H1 (cell line): Measurements from ENCODE around the gene EDDM3A. TPM values are rescaled to one million over a fixed set of nuclear protein-coding genes. Genes with fewer than 3 reads are reported as not detected.

Experiments used
- CTCF ChIA-PET: fragments of 300-600 bp; sonication (Branson Sonifier 250); formaldehyde crosslinking; loops from one replicate; lab custom pipeline; 2021; ENCODE audit not compliant: partially characterized antibody; lab: Charles Lee
- POLR2A ChIA-PET: fragments of 300-600 bp; sonication (Branson Sonifier 250); formaldehyde crosslinking; loops from one replicate; lab custom pipeline; 2021; ENCODE audit warnings: inconsistent platforms; ENCODE audit not compliant: partially characterized antibody; lab: Charles Lee
- DNase-seq, 2 experiments: peaks; one replicate each; pipeline versions ENCODE4 v3.0.0 to v3.0.0-alpha.2; 2010 to 2022; ENCODE audit warnings: low spot score in 2 of 2, low read depth in 1 of 2, mixed read lengths in 1 of 2
- FAIRE-seq: peaks from 2 replicates; lab custom pipeline; 2011; peaks lifted over from hg19 to GRCh38; lab: Jason Lieb, UNC
- H2AFZ ChIP-seq: 2 replicates; pipeline ENCODE4 v1.8.1; 2012; ENCODE audit warnings: low read length, inconsistent platforms
- H2AK5ac ChIP-seq: 2 replicates; pipeline ENCODE4 v1.6.1; 2013; ENCODE audit warnings: low read depth, low read length
- H2BK120ac ChIP-seq: replicated peaks from 2 replicates; pipeline ENCODE3; 2013; ENCODE audit warnings: low read depth, low read length, inconsistent platforms
- H2BK12ac ChIP-seq: 2 replicates; pipeline ENCODE4 v1.6.1; 2013; ENCODE audit warnings: low read depth, low read length
- H2BK15ac ChIP-seq: 2 replicates; pipeline ENCODE4 v1.6.1; 2013; ENCODE audit warnings: low read length
- H2BK20ac ChIP-seq: 2 replicates; pipeline ENCODE4 v1.6.1; 2013; ENCODE audit warnings: low read length
- H2BK5ac ChIP-seq: 2 replicates; pipeline ENCODE4 v1.6.1; 2013; ENCODE audit warnings: low read depth, low read length
- H3K14ac ChIP-seq: 2 replicates; pipeline ENCODE4 v1.6.1; 2013; ENCODE audit warnings: inconsistent platforms; ENCODE audit not compliant: insufficient read length
- H3K18ac ChIP-seq: 2 replicates; pipeline ENCODE4 v1.6.1; 2013; ENCODE audit warnings: low read length; ENCODE audit errors: extremely low read depth
- H3K23ac ChIP-seq: 2 replicates; pipeline ENCODE4 v1.6.1; 2013; ENCODE audit warnings: inconsistent platforms; ENCODE audit not compliant: insufficient read length
- H3K23me2 ChIP-seq: 2 replicates; pipeline ENCODE4 v1.6.1; 2013; ENCODE audit warnings: low read depth, low read length
- H3K27ac ChIP-seq: 2 replicates; pipeline ENCODE4 v1.6.1; 2011; ENCODE audit warnings: low read depth, low read length, inconsistent platforms
- H3K27me3 ChIP-seq, 4 experiments: replicated peaks in 1 of 4; 1 replicate in 1 of 4; 2 replicates in 3 of 4; pipeline versions ENCODE4 v1.6.1 to v1.8.1; 2011 to 2013; ENCODE audit warnings: low read length in 3 of 4, mild to moderate bottlenecking in 3 of 4, inconsistent platforms in 2 of 4, mixed read lengths in 2 of 4, moderate library complexity in 1 of 4; ENCODE audit not compliant: control insufficient read depth in 3 of 4, insufficient read depth in 3 of 4; ENCODE audit errors: extremely low read depth in 1 of 4
- H3K36me3 ChIP-seq, 4 experiments: 2 replicates each; pipeline versions ENCODE4 v1.6.1 to v1.8.1; 2011 to 2013; ENCODE audit warnings: mild to moderate bottlenecking in 4 of 4, low read length in 3 of 4, moderate library complexity in 2 of 4, control low read depth in 1 of 4, inconsistent platforms in 1 of 4; ENCODE audit not compliant: insufficient read depth in 4 of 4, control insufficient read depth in 2 of 4
- H3K4ac ChIP-seq: replicated peaks from 2 replicates; pipeline ENCODE3; 2013; ENCODE audit warnings: low read length, low read depth, mixed read lengths, inconsistent platforms; ENCODE audit not compliant: insufficient read length
- H3K4me1 ChIP-seq, 4 experiments: replicated peaks in 1 of 4; 1 replicate in 1 of 4; 2 replicates in 3 of 4; pipeline versions ENCODE4 v1.6.1 to v1.8.1; 2011 to 2013; ENCODE audit warnings: low read length in 3 of 4, inconsistent platforms in 2 of 4, mixed read lengths in 1 of 4; ENCODE audit not compliant: insufficient read depth in 4 of 4, control insufficient read depth in 3 of 4
- H3K4me2 ChIP-seq, 2 experiments: 2 replicates each; pipeline versions ENCODE4 v1.6.1 to v1.8.1; 2011 to 2013; ENCODE audit warnings: low read depth in 2 of 2, low read length in 2 of 2, control low read depth in 1 of 2, inconsistent platforms in 1 of 2, mild to moderate bottlenecking in 1 of 2; ENCODE audit not compliant: insufficient read depth in 1 of 2
- H3K4me3 ChIP-seq, 4 experiments: fragments of 200-600, 300-600 bp in 1 of 4; sonication (generic), shearing (Covaris generic), sonication (Bioruptor Twin) in 1 of 4; 2 replicates each; pipeline versions ENCODE4 v1.5.1 to v1.8.1; 2011 to 2016; ENCODE audit warnings: low read length in 4 of 4, low read depth in 3 of 4, control low read depth in 2 of 4, inconsistent platforms in 2 of 4, mild to moderate bottlenecking in 2 of 4, mixed read lengths in 1 of 4, moderate library complexity in 1 of 4; ENCODE audit not compliant: insufficient read depth in 2 of 4; ENCODE audit errors: extremely low read depth in 1 of 4
- H3K56ac ChIP-seq: replicated peaks from 2 replicates; pipeline ENCODE3; 2013; ENCODE audit warnings: low read depth, mild to moderate bottlenecking, mixed read lengths, low read length, inconsistent platforms; ENCODE audit not compliant: insufficient read length
- H3K79me1 ChIP-seq: 2 replicates; pipeline ENCODE4 v1.6.1; 2013; ENCODE audit warnings: low read depth, low read length, control low read depth
- H3K79me2 ChIP-seq, 2 experiments: 2 replicates each; pipeline versions ENCODE4 v1.6.1 to v1.8.1; 2012 to 2013; ENCODE audit warnings: low read length in 2 of 2, mild to moderate bottlenecking in 2 of 2, inconsistent platforms in 1 of 2; ENCODE audit not compliant: insufficient read depth in 2 of 2, control insufficient read depth in 1 of 2
- H3K9ac ChIP-seq, 4 experiments: replicated peaks in 1 of 4; 1 replicate in 1 of 4; 2 replicates in 3 of 4; pipeline versions ENCODE4 v1.6.1 to v1.8.1; 2011 to 2013; ENCODE audit warnings: low read depth in 3 of 4, low read length in 3 of 4, control low read depth in 2 of 4, mild to moderate bottlenecking in 2 of 4, moderate library complexity in 2 of 4, inconsistent platforms in 1 of 4; ENCODE audit errors: extremely low read depth in 1 of 4
- H3K9me3 ChIP-seq, 2 experiments: 2 replicates each; pipeline versions ENCODE4 v1.6.1 to v1.8.1; 2012 to 2013; ENCODE audit warnings: mild to moderate bottlenecking in 2 of 2, moderate library complexity in 2 of 2, control low read depth in 1 of 2, inconsistent platforms in 1 of 2, low read depth in 1 of 2, low read length in 1 of 2, mixed read lengths in 1 of 2; ENCODE audit not compliant: insufficient read depth in 2 of 2
- H4K20me1 ChIP-seq, 2 experiments: replicated peaks in 1 of 2; 2 replicates each; pipeline versions ENCODE3 to v1.8.1; 2011 to 2013; ENCODE audit warnings: inconsistent platforms in 2 of 2, low read length in 2 of 2, mild to moderate bottlenecking in 1 of 2; ENCODE audit not compliant: insufficient read depth in 2 of 2, control insufficient read depth in 1 of 2
- H4K5ac ChIP-seq: 2 replicates; pipeline ENCODE4 v1.6.1; 2013; ENCODE audit warnings: low read length, low read depth, mixed read lengths, inconsistent platforms; ENCODE audit not compliant: insufficient read length
- H4K8ac ChIP-seq: 2 replicates; pipeline ENCODE4 v1.8.0; 2013; ENCODE audit warnings: mild to moderate bottlenecking, moderate library complexity, low read length, inconsistent platforms; ENCODE audit not compliant: insufficient read depth; ENCODE audit errors: extremely low read depth
- H4K91ac ChIP-seq: replicated peaks from 2 replicates; pipeline ENCODE3; 2013; ENCODE audit warnings: low read length, mixed read lengths, inconsistent platforms; ENCODE audit not compliant: insufficient read length
- BCL11A ChIP-seq, 2 experiments: IDR thresholded peaks; one replicate each; pipeline ENCODE4 v1.6.1; 2011; ENCODE audit warnings: low read depth in 2 of 2, low read length in 2 of 2, mild to moderate bottlenecking in 2 of 2
- CBX5 ChIP-seq: fragments of 300-800, 300-1000 bp; sonication (generic); IDR thresholded peaks from 2 replicates; pipeline ENCODE4 v1.7.1; 2016; ENCODE audit warnings: antibody characterized with exemption, low read length, low read depth
- CBX8 ChIP-seq: fragments of 300-800, 300-1000 bp; sonication (generic); IDR thresholded peaks from 2 replicates; pipeline ENCODE4 v1.7.1; 2016; ENCODE audit warnings: low read depth, low read length, borderline replicate concordance
- CREB1 ChIP-seq: IDR thresholded peaks from 2 replicates; pipeline ENCODE4 v1.6.1; 2012; ENCODE audit warnings: inconsistent platforms
- CTBP2 ChIP-seq: IDR thresholded peaks from 2 replicates; pipeline ENCODE4 v1.7.0; 2011; ENCODE audit warnings: borderline replicate concordance, mild to moderate bottlenecking, moderate library complexity, mixed read lengths, low read length; ENCODE audit not compliant: insufficient read depth, insufficient read length
- EP300 ChIP-seq, 2 experiments: IDR thresholded peaks; 1 replicate in 1 of 2; 2 replicates in 1 of 2; pipeline ENCODE4 v1.6.1; 2011 to 2012; ENCODE audit warnings: low read depth in 2 of 2, low read length in 2 of 2, mild to moderate bottlenecking in 2 of 2, borderline replicate concordance in 1 of 2, inconsistent platforms in 1 of 2, moderate library complexity in 1 of 2
- FOSL1 ChIP-seq: IDR thresholded peaks from 2 replicates; pipeline ENCODE4 v1.6.1; 2011; ENCODE audit warnings: mild to moderate bottlenecking, low read depth, low read length, moderate library complexity; ENCODE audit not compliant: insufficient read depth
- SIN3A ChIP-seq, 2 experiments: IDR thresholded peaks in 1 of 2; conservative IDR thresholded peaks in 1 of 2; 2 replicates each; pipeline ENCODE4 v1.6.1; 2011 to 2012; ENCODE audit warnings: low read length in 2 of 2, improper control_type of control experiment in 1 of 2, low read depth in 1 of 2, mild to moderate bottlenecking in 1 of 2
- SP1 ChIP-seq: IDR thresholded peaks from 2 replicates; pipeline ENCODE4 v1.6.1; 2011; ENCODE audit warnings: low read depth, low read length
- SP2 ChIP-seq: IDR thresholded peaks from 2 replicates; pipeline ENCODE4 v1.6.1; 2012; ENCODE audit warnings: mild to moderate bottlenecking, low read length, inconsistent platforms
- WGBS, 2 experiments: shearing (Covaris generic) in 1 of 2; methylation state at CpG; one replicate each; pipeline versions ENCODE4 v1.1.6 to v1.1.7; 2013 to 2015; ENCODE audit warnings: low lambda C conversion rate in 2 of 2, mixed read lengths in 2 of 2, inconsistent platforms in 1 of 2, low coverage in 1 of 2, missing lambda C conversion rate in 1 of 2; ENCODE audit not compliant: insufficient replicate concordance in 2 of 2, insufficient coverage in 1 of 2, insufficient read length in 1 of 2; ENCODE audit errors: extremely low coverage in 1 of 2, missing lambda C conversion rate in 1 of 2; 5-methylcytosine and 5-hydroxymethylcytosine counted together
- polyA plus RNA-seq, 7 experiments: library from polyadenylated mRNA; depleted of rRNA in 3 of 7; stranded (reverse) in 5 of 7; unstranded in 2 of 7; fragments of >200 nt in 5 of 7; fragments of 200-250 nt in 2 of 7; gene quantifications; 1 replicate in 5 of 7; 2 replicates in 1 of 7; 4 replicates in 1 of 7; pipeline versions ENCODE4 v1.2.1 to v1.2.3, GENCODE V29; 2011 to 2013; ENCODE audit warnings: missing spikeins in 2 of 7, mixed read lengths in 2 of 7
- total RNA-seq: library from RNA; stranded (reverse); fragmentation: NEBNext Ultra II Directional; extraction: Animal tissue kit (Norgen Biotek cat#: 25700); gene quantifications from 2 replicates; pipeline ENCODE4 v1.2.1, GENCODE V29; 2021

Gene EDDM3A
- total and polyA plus RNA-seq, 2 of the 8 experiments (the other 6 are each of a cell fraction or from before 2014, with no cell fraction given), result 0.09 TPM; not detected in 1

DNA sequence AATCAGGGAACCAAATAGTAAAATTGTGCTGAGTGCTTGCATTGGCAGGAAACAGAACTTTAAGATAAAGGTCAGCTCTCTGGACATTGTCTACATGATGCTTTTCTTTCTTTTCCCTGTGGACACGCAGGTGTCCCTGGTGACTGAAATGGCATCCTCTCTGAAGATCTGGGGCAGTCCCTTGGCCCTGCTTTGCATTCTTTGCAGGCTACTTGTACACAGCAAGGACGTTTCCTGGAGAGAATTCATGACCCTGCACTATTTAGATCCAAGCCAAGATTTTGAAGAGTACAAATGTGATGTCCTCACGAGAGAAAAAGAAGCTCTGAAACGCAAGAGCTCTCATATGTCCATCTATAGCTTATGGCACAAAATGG lies 11.3 kb upstream of the EDDM3A start:
- Histone ChIP-seq H3K27ac (no peak overlapping the region), H3K4ac (no peak overlapping the region), H3K9me3 (no peaks in the 10 kb centered on the region), H2BK20ac (no peak overlapping the region), H2AK5ac (no peak overlapping the region), H3K79me1 (no peaks in the 10 kb centered on the region), H3K36me3 (no peaks in the 10 kb centered on the region), H3K4me1 (no peaks in the 10 kb centered on the region), H2BK5ac (no peak overlapping the region), H2BK12ac (no peak overlapping the region), H3K18ac (no peak overlapping the region), H3K27me3 (no peaks in the 10 kb centered on the region), H2BK15ac (no peak overlapping the region), H3K14ac (no peak overlapping the region), H3K9ac (no peak overlapping the region), H4K5ac (no peak overlapping the region), H3K56ac (no peak overlapping the region), H2AFZ (no peak overlapping the region), H3K4me3 (no peak overlapping the region), H4K8ac (no peak overlapping the region), H3K23me2 (no peaks in the 10 kb centered on the region), H2BK120ac (no peak overlapping the region), H3K4me2 (no peak overlapping the region), H3K79me2 (no peaks in the 10 kb centered on the region), H4K91ac (no peak overlapping the region), H3K23ac (no peak overlapping the region), H4K20me1 (no peaks in the 10 kb centered on the region)
- WGBS, 2 experiments, result 68% methylated on average over 4 of the region's 4 CpGs; no CpG with 5 or more reads in 1 of the 2 experiments
- ChIA-PET CTCF (interaction anchor here (0.6 to 1.8 kb wide), 3 partner anchors 8 to 118 kb away, joined by 3 to 9 read pairs (median 3); no protein-coding TSS in a partner anchor), POLR2A (no interaction called here)
- FAIRE-seq, result no peak
- no peak for DNase-seq
- TF ChIP-seq CBX8, result no peak
- TF ChIP-seq CBX5, result no peak
- TF ChIP-seq SP1, result no peak
- TF ChIP-seq SIN3A (conservative IDR thresholded peaks at IDR 0.05 in 1 of 2, IDR thresholded peaks at IDR 0.05 in 1 of 2; ENCODE audit: low read depth in 1 of 2, low read length in 2 of 2), result no peak
- TF ChIP-seq FOSL1, result no peak
- no peak for TF ChIP-seq CREB1
- no peak for TF ChIP-seq SP2
- TF ChIP-seq CTBP2, result no peak
- no peak for TF ChIP-seq BCL11A (IDR thresholded peaks at IDR 0.05; ENCODE audit: low read depth in 2 of 2, low read length in 2 of 2)
- no peak for TF ChIP-seq EP300 (IDR thresholded peaks at IDR 0.05; ENCODE audit: borderline replicate concordance in 1 of 2, low read depth in 2 of 2, low read length in 2 of 2)
